Putamen (tissue), 1 donor: ENCODE measurements around the gene AHCYL1.

Source experiments
- DNase-seq: peaks from one replicate; pipeline ENCODE4 v3.0.0-alpha.2; 2016; ENCODE audit warnings: low spot score

The AHCYL1 gene

DNA sequence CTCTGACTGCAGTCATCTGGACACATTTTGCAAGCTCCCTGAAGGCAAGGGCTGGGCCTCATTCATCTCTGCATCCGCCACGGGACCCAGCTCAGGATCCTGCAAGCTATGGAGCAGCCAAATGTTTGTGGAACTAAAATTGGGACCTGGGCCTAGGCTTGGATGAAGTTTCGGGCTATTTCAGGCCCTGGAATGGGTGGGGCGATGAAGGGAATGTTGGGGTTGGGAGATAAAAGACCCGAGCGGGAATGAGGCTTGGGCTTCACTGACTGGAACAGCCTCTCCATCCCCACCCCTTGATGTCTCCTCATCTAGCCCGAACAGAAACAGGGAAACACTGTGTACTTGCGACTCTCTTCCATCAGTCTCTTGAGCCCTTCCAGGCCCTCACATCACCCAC is 7.3 kb upstream of the AHCYL1 start:
- DNase-seq = no peak

DNA sequence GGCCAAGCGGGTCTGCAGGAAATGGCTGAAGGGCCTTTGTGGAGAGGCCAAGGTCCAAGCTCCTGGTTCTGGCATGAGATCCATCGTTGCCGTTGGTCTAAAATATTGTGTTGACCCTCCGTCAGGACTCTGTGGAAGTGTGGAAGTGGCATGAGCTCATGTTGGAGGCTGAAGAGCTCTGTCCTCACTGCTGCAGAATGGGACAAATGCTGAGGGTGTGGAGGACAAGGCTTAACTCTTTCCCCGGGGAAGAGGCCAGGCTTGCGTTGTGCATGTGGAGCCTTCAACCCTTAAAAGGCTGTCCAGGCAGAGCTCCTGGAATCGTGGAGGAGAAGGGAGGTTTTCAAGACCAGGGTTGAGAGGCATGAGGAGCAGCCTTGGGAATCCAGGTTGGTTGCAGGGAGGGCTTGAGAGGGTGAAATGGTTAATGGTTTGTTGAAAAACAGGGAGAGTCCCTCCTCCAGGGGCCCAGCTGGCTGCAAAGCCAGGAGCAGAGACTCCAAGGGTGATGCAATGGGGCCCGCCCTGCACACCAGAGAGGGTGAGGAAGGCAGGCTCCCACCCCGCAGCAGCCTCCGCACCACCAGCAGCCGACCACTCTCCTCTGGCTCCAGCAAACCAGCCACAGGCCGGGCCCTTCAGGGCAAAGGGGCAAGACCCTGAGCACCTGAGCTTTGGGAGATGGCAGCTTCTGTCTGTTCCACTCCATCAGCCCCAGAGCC is 6.7 kb upstream of the AHCYL1 start:
- no peak for DNase-seq

DNA sequence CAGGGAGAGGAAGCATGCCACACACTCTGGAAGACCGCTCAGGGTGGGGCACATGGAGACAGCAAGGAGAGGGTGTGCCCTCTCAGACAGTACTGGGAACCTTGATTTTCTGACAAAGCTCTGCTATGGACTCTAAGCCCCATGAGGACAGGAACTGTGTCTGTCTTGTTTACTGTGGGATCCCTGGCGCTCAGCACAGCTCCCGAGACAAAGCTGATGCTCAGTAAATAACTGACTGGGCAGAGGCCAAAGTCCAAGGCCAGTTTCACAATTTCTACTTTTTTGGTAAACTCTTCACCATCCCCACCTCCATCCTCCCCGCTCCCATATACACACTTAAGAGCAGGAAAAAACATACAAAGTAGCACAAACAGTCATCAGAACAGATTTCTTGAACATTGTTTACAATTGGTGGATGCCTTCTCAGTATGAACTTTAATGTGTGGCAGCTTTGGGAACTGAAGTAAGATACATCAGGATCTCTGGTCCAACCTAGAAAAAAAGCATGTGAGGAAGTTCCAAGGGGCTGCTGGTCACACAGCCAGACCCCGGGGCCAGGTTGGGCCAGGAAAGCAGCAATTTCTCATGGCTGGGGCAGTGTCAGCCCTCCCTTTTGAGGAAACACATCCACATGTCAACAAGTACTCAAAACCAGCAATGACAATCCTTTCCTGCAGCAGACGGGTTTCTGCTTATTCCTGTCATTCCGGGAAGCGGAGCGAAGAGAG is 5.6 kb upstream of the AHCYL1 start:
- no peak for DNase-seq

DNA sequence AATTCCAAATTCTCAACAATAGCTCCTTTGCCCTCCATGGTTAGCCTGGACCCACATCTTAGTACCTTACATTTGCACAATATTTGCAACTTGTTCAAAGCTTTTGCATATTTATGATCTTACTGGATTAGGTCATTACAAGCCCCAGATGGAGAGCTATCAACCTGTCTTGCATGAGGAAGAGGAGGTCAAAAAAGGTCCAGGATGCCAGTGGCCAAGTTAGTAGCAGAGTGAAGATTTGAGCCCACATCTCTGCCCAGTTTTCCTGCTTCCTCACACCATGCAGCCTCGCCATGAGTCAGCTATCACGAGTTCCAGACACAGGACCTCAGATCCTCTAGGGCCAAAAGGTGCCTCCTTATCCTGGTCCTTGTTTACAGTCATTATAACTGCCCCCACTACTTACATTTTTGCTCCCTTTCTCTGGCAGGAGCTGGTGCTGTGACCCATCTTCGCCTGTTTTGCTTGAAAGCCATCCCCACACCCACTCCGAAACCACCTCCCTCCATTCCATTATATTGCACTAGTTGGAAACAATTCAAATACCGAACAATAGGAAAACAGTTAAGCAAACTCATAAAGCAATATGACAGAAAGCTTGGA is 5.0 kb upstream of the AHCYL1 start:
- DNase-seq = no peak

DNA sequence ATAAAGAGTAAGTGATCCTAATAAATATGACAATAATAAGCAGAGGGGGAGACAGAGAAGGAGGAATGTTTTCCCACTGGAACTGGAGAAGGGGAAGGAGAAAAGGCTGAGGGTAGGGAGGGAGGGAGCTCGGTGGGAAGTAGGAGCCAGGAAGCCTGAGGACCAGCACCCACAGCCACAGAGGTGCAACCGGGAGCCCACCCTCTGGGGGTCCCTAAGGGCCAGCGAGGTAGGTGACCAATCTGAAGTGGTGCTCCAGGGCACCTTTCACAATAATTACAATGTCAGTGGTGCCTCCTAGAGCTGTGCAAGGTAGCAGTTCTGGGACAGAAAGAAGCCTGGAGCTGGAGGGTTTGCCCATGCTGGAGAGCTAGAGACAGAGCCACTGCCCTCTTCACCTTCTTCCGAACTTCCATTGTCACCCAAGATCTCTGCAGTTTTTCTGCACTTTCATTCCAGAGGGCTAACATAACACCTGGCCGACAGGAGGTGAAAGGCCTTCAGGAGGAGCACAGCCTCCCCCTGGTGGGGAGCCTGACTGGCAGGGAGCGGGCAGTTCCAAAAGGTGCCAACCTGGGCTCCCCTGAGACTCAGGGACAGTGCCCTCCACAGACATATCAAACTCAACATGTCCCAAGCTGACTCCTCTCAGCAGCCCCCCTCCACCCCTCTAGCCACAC is 4.1 kb upstream of the AHCYL1 start:
- DNase-seq = no peak

DNA sequence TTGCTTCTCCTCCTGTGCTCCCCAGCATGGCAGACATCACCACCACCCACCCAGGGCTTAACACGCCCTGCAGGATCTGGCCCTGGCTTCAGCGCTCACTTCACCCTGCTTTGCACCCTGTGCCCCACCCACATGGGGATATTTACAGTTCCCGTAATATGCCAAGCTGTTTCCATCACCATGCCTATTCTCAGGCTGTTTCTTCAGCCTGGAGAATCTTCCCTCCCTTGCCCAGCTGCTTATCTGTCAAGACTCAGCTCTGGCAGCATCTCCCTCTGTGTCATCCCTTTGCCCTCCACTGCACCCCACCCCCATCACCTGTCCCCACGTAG is 3.6 kb upstream of the AHCYL1 start:
- DNase-seq = no peak

DNA sequence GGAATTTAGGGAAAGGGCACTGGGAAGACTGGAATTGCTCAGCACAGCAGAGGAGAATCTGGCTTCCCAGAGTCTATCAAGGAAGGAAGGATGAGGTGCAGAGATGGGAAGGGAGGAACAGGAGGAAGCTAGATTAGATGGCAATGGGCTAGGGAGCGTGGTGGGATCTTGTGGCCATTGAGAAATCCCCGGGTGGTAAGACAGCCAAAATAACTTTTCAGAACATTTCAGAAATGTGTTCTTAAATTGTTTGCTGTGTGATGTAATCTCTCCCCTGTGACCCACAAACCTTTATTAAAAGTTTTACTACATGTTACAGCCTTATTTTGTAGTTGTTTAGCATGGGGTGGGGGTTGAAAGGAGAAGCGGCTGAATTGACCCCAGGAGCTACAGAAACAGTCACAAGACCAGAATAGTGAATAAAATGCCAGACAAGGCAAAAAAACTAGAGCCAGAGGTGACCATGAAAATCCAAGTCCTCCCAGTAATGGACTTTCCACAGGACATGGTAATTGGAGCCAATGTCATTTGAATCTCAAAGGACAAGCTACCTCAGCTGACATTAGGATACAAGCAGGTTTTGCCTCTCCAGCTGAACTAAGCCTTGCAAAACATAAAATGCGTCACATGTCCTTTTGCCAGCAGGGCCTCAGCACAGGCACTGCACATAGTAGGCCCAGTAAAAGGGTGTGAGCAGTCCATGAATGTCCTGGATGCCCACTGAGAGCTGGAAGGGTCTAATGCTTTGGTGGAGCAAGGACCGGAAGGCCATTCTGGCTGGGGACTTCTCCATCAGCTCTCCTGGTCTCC is 980 bp upstream of the AHCYL1 start:
- DNase-seq = no peak

DNA sequence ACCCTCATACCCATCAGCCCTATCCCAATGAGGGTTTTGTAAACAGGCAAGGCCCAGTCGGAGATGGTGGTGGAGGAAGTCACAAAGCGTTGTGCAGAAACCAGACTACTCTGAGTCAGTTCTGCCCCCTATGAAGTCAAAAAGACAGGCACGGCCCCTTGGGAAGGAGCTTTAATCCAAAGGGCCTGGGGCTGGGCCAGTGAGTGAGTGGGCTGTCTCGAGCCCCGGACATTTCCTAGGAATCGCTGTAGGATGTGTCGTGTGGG is 442 bp upstream of the AHCYL1 start:
- peak; percentile 34 for DNase-seq

DNA sequence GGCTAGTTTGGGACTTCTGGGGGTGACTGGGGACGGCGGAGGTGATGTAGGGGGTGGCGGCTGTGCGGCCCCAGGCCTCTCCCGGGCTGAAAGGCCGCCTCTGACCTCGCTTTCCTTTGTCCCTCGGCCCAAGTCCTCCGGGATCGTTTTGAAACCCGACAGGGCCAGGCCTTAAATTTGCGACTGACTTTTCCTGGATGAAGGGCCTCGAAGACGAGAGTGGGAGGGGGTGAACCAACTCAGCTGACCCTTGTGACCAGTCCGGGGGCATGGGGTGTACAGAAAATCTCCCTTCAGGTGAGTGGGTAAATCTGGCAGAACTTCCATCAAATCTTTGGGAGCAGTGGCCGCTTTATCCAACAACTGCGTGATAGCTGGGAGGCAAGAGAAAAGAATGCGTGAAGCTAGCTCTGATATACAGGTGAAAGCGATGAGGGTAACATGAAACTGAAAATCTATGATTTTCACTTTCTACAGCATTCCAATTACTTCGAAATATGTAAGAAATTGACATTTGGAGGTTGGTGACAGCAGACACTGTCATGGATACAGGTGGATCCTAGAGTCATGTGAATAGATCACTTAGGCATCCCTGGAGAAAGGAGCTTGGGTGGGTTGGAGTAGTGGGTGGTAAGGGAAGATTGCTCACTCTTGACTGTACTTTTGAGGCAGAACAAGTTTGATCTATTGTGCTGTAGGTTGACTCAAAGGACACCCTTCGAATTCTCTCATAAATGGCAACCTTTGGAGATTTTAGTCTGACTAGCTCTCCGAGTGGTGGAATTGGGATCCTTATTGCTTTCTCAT is 885 bp downstream of the AHCYL1 start:
- DNase-seq = peak; percentile 61

DNA sequence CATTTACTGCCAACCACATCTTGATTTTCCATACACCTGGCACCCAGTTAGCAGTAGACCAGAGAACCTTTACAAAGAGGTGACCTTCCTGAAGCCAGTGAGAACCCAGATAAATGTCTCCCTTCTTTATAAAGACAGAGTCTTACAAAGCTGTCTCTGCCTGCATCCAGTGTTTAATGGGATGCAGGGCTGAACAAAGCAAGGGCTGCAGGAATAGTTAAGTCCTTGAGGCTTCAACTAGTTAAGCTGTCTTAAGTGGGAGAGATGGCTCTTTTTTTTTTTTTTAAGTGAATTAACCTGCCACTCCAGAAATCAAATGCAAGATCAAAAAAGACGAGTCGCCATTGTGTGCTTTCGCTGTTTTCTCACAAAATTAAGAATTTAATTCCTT is 1.5 kb downstream of the AHCYL1 start:
- no peak for DNase-seq

DNA sequence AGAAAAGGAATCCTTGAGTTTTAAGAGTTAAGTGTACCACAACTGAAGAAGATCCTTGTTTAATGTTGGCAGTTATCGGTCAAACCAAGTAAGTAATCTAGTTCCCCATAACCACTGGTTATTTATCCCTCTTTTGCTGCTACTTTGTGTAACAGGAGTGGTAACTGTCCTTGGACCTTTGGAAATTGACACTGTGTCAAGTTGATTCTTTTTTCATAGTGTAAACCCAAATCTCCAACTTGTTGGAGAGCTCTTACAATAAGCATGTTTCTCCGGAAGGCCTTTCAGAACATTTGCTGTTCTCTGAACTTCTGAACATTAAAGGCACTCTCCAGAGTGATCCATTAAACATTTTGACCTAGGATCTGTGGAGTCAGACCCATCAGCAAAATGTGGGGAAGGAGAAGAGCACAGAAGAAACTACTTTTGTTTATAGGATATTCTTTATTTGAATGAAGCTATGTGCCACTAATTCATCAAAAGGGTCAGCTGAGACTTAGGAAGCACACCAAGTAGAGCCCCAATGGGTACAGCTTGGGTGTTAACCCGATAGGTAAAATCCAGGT is 3.9 kb downstream of the AHCYL1 start:
- no peak for DNase-seq

DNA sequence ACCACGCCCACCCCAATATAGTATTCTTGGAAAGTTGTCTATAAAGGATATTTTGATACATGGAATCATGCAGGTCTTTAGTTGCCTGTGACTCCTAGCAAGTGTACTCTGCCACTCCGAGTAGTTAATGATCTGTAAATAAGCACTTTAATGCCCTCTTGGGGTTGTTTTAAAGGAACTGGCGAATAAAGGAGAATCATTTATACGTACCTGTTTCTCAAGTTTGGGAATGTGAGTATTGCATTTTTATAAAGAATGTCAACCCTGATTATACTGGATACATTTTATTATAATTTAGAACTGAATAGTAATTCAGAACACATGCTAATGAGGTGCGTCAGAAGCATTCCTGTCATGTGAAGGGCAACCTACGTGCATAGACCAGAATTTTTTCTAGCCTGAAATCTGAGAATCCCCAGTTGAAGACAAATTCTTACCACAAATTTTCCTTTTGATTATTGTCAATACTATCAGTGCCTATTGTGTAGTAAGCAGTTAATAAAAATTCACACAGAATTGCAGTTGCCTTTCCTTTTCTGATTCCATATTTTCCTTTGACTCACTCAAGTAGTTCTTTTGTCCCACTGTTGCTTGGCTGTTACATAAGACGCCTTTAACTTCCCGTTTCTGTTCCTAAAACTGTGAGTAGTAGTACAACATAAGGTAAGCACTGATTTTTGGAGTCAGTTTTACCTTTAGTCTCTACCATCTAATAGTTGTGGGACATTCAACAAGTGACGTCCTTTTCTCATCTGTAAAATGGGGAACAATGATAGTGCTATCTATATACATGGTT is 5.1 kb downstream of the AHCYL1 start:
- peak; percentile 34 for DNase-seq

DNA sequence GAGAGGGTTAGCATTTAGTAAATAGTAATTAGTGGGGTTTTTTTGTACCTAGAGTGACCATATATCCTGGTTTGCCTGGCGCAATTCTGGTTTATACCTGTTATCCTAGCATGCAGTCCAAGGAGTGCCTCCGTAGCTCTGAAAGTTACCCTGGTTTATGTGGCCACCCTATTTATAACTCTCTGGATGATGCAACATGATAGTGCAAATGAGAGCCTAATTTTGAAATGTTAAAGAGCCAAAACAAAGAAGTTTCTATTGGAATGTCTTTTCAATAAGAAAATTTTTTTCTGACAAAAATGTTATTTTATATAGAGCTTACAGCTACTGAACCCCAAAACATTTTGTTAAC is 5.7 kb downstream of the AHCYL1 start:
- DNase-seq = no peak

DNA sequence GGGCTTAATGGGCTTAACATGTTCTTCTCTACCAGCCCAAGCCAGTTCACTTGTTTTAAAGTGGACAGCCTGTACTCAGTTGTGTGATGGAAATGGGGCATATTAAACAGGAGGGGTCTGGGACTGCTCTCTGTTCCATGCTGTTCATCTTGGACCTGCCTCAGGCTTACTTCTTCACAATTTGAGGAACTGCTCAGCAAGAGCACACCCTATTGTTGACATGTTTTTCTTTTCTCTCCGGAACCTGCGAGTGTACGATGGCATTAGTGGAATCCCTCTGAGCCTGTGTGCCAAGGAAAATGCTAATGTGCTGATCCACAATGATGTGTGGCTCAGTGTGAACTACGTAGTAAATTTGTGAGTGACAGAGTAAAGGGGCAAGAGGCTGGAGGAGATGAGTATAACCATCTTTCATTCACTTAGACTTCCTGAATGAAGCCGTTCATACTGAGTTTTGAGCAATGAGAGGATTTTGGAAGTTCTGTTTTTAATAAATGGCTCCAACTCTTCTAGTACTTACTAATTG is 6.9 kb downstream of the AHCYL1 start:
- DNase-seq = no peak

DNA sequence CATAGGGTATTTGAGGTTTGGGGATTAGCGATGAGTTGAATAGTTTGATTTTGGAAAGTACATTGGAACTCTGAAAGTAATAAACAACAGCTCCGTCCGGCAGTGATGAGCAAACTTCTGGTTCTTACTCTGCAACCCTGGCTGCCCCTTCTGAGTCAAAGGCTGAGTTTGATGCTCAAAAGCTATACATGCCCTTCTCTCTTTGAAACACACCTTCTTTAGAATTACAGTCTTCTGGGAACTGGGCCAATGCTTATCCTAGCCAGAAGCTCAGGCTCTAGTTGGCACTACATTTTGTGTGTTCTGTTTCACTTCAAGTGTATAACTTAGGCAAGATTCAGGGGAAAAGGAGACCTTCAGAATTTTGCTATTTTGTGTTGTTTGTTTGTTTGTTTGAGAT is 9.3 kb downstream of the AHCYL1 start:
- DNase-seq = no peak

DNA sequence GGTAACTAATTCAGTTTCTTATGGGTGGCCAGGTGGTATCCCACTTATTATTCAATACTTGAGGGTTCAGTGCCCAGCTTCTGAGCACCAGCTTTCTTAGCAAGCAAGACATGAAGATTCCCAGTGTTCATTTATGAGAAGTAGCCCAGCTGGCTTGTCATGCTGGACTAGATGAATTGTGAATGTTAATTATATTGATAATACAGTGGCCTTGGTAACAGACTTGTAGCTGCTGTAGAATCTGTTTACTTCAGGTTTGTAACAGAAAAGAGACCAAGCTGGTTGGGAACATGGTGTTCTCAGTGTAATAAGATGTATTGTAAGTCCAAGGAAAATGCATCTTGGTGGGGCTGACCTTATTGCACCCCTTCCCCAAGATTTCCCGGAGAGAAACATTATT is 10.1 kb downstream of the AHCYL1 start:
- peak; percentile 49 for DNase-seq

DNA sequence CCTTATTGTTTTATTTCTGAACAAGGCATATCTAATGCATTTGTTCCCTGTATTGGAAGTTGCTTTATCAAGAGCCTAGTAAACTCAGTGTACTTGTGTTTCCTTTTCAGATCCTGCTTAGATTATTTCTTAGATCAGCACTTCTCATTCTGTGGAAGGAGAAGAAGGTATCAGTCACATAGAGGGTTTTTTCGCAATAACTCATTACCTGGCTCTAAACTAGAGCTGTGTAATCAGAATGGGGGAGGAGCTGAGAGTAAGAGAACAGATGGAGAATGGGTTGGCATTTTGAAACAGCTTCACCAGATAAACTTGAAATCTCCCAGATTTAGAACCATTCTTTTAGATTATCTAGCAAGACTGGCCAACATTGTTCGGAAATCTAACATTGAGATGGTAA is 11.0 kb downstream of the AHCYL1 start:
- DNase-seq = no peak

DNA sequence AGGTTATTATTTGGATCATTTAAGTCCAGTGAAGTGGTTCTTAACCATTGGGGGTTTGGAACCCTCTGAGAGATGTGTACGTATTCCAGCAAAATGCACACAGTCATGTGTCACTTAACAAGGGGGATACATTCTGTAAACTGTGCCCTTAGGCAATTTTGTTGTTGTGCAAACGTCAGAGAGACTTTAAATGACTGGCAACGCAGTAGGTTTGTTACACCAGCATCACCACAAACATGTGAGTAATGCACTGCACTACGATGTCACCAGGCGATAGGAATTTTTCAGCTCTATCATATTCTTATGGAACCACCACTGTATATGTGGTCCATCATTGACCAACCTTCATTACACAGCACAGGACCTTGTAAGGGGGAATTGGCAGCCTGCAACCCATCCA is 11.9 kb downstream of the AHCYL1 start:
- no peak for DNase-seq

DNA sequence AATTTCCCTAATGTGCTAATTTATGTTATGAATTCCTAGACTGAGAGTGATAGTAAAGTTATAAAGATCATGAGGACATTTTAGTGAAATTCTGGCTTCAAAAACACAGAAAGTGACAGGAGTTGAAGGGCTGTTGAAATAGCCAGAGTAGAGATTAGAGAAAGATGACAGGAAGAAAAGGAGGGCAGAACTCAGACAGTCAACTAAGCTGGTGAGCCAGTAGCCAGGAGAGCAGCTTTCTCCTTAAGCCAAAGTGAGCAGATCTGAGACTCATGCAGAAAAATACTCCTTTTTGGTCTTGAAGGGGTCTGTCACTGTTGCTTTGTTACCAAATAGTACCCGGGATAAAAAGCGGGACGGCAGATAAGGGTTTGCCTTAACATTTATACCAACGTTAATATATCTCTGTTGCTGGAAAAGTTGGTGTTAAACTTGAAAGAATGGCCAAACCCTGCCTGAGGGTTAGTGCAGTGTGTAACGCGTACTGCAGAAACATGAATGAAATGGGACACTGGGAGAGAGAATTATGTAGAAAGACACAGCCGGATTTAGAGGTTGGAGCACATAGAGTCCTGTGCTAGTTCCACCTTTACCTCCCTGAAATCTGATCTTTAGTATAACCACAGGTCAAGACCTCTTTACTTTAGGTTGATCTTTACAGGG is 12.8 kb downstream of the AHCYL1 start:
- DNase-seq = no peak

DNA sequence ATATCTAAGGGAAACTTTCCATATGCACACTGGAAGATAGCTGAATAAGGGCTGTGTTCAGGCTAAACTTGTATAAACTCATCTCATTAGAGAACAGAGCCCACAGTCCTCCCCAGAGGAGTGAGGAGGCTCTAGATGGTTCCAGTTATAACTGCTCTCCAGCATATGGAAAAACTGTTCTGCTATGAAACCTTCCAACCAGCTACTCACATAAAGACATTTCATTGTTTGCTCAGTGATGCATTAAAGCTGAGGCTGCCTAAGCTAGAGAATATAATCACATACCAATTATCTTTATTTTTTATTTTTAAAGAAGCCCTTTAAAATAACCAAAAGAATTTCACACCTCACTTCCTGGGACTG is 13.3 kb downstream of the AHCYL1 start:
- DNase-seq = no peak
